Fibroblast of the conjunctiva (primary cell): ENCODE measurements around the gene WDR46.

Experiments used
- DNase-seq: peaks from one replicate; pipeline ENCODE4 v3.0.0-alpha.2; 2010; ENCODE audit warnings: low read depth

WDR46 gene

GRCh38 chr6:33288921-33289783 lies at the start of gene WDR46, which contains the start of gene PFDN6:
TSS of gene WDR46 (minus strand) at chr6:33289239. CDS start at chr6:33289170, 69 bp downstream.
TSS of gene PFDN6 (plus strand) at chr6:33289601. CDS start at chr6:33289857, 256 bp downstream.
- DNase-seq = peak; percentile 75

- DNase-seq = no peak
Observed at GRCh38 chr6:33336495-33336894, 47.5 kb upstream of the WDR46 start.

GRCh38 chr6:33335916-33336315 lies 46.9 kb upstream of the WDR46 start:
- DNase-seq = no peak

GRCh38 chr6:33333666-33334065 lies 44.6 kb upstream of the WDR46 start:
- DNase-seq = no peak

- DNase-seq = no peak
Observed at GRCh38 chr6:33330736-33331135, 41.7 kb upstream of the WDR46 start.

GRCh38 chr6:33329058-33329457 lies 40.0 kb upstream of the WDR46 start:
- no peak for DNase-seq

- DNase-seq = no peak
Observed at GRCh38 chr6:33324125-33324524, 35.1 kb upstream of the WDR46 start.

GRCh38 chr6:33323623-33323948 lies 34.5 kb upstream of the WDR46 start:
- DNase-seq = no peak

- no peak for DNase-seq
Observed at GRCh38 chr6:33321227-33321626, 32.2 kb upstream of the WDR46 start.

- DNase-seq = peak; percentile 74
Observed at GRCh38 chr6:33320315-33321181, 31.5 kb upstream of the WDR46 start.

- DNase-seq = no peak
Observed at GRCh38 chr6:33319939-33320314, 30.9 kb upstream of the WDR46 start.

- no peak for DNase-seq
Observed at GRCh38 chr6:33318426-33319073, 29.5 kb upstream of the WDR46 start.

GRCh38 chr6:33317669-33318425 lies 28.8 kb upstream of the WDR46 start, which contains the start of gene ZBTB22:
TSS of gene ZBTB22 (minus strand) at chr6:33317744. CDS start at chr6:33316916, 828 bp downstream.
- peak; percentile 98 for DNase-seq

- DNase-seq = no peak
Observed at GRCh38 chr6:33317419-33317668, 28.3 kb upstream of the WDR46 start.

GRCh38 chr6:33316603-33317418 lies 27.8 kb upstream of the WDR46 start:
- no peak for DNase-seq

GRCh38 chr6:33315793-33316602 lies 27.0 kb upstream of the WDR46 start:
- DNase-seq = no peak

GRCh38 chr6:33314943-33315792 lies 26.1 kb upstream of the WDR46 start:
- DNase-seq = no peak

GRCh38 chr6:33314515-33314942 lies 25.5 kb upstream of the WDR46 start:
- DNase-seq = peak; percentile 79
